HEK293 (cell line): ENCODE measurements around the gene PLIN5.
A peak's percentile ranks its signal among the peaks of the same experiment; 100 is the strongest.

Experiments
- HOXA7 ChIP-seq: sonication (generic); formaldehyde crosslinking; IDR thresholded peaks from 2 replicates; pipeline ENCODE4 v1.8.1; 2022; ENCODE audit warnings: missing genetic modification reagents, borderline replicate concordance
- KLF16 ChIP-seq: fragments of 450-650 bp; formaldehyde crosslinking; IDR thresholded peaks from 2 replicates; pipeline ENCODE4 v1.5.1; 2017; ENCODE audit warnings: missing biosample characterization, missing genetic modification characterization
- KLF7 ChIP-seq: fragments of 450-650 bp; formaldehyde crosslinking; IDR thresholded peaks from 2 replicates; pipeline ENCODE4 v1.5.1; 2016; ENCODE audit warnings: missing biosample characterization, missing genetic modification characterization, borderline replicate concordance
- KLF8 ChIP-seq: fragments of 450-650 bp; formaldehyde crosslinking; IDR thresholded peaks from 2 replicates; pipeline ENCODE4 v1.5.1; 2016; ENCODE audit warnings: missing biosample characterization, missing genetic modification characterization
- ZBTB17 ChIP-seq: fragments of 450-650 bp; formaldehyde crosslinking; IDR thresholded peaks from 2 replicates; pipeline ENCODE4 v1.5.1; 2016; ENCODE audit warnings: missing biosample characterization, missing genetic modification characterization
- ZEB2 ChIP-seq: fragments of 450-650 bp; formaldehyde crosslinking; IDR thresholded peaks from 2 replicates; pipeline ENCODE4 v1.5.1; 2016; ENCODE audit warnings: missing biosample characterization, missing genetic modification characterization
- ZFP69B ChIP-seq: fragments of 450-650 bp; formaldehyde crosslinking; IDR thresholded peaks from 2 replicates; pipeline ENCODE4 v1.5.1; 2016; ENCODE audit warnings: missing biosample characterization, missing genetic modification characterization
- ZNF292 ChIP-seq: fragments of 450-650 bp; formaldehyde crosslinking; IDR thresholded peaks from 2 replicates; pipeline ENCODE4 v1.5.1; 2016; ENCODE audit warnings: low read depth, missing biosample characterization, missing genetic modification characterization, borderline replicate concordance
- ZNF423 ChIP-seq: fragments of 450-650 bp; formaldehyde crosslinking; IDR thresholded peaks from 2 replicates; pipeline ENCODE4 v1.5.1; 2016; ENCODE audit warnings: missing biosample characterization, missing genetic modification characterization
- ZNF426 ChIP-seq: fragments of 450-650 bp; formaldehyde crosslinking; IDR thresholded peaks from 2 replicates; pipeline ENCODE4 v1.5.1; 2017; ENCODE audit warnings: missing biosample characterization, missing genetic modification characterization, mild to moderate bottlenecking, inconsistent platforms, moderate library complexity
- ZNF555 ChIP-seq: fragments of 450-650 bp; formaldehyde crosslinking; conservative IDR thresholded peaks from 2 replicates; pipeline ENCODE4 v1.5.1; 2017; ENCODE audit warnings: missing biosample characterization, mild to moderate bottlenecking, missing genetic modification characterization, inconsistent platforms
- ZNF558 ChIP-seq: fragments of 450-650 bp; formaldehyde crosslinking; IDR thresholded peaks from 2 replicates; pipeline ENCODE4 v1.5.1; 2016; ENCODE audit warnings: missing biosample characterization, missing genetic modification characterization
- ZNF561 ChIP-seq: fragments of 450-650 bp; IDR thresholded peaks from 2 replicates; pipeline ENCODE4 v1.5.1; 2018; ENCODE audit warnings: missing biosample characterization, missing genetic modification characterization, borderline replicate concordance
- ZNF585B ChIP-seq: fragments of 450-650 bp; formaldehyde crosslinking; IDR thresholded peaks from 2 replicates; pipeline ENCODE4 v1.5.1; 2016; ENCODE audit warnings: missing biosample characterization, missing genetic modification characterization
- ZNF600 ChIP-seq: fragments of 450-650 bp; formaldehyde crosslinking; IDR thresholded peaks from 2 replicates; pipeline ENCODE4 v1.5.1; 2016; ENCODE audit warnings: missing biosample characterization, missing genetic modification characterization
- ZNF610 ChIP-seq: fragments of 450-650 bp; formaldehyde crosslinking; IDR thresholded peaks from 2 replicates; pipeline ENCODE4 v1.5.1; 2016; ENCODE audit warnings: missing biosample characterization, missing genetic modification characterization, borderline replicate concordance
- ZNF658 ChIP-seq: fragments of 450-650 bp; formaldehyde crosslinking; IDR thresholded peaks from 2 replicates; pipeline ENCODE4; 2016; ENCODE audit warnings: missing biosample characterization, missing genetic modification characterization
- ZNF660 ChIP-seq: fragments of 450-650 bp; IDR thresholded peaks from 2 replicates; pipeline ENCODE4 v1.5.1; 2018; ENCODE audit warnings: missing biosample characterization, mild to moderate bottlenecking, missing genetic modification characterization
- ZNF664 ChIP-seq: fragments of 450-650 bp; formaldehyde crosslinking; IDR thresholded peaks from 2 replicates; pipeline ENCODE4 v1.5.1; 2016; ENCODE audit warnings: missing biosample characterization, missing genetic modification characterization
- ZNF791 ChIP-seq: fragments of 450-650 bp; formaldehyde crosslinking; IDR thresholded peaks from 2 replicates; pipeline ENCODE4 v1.5.1; 2016; ENCODE audit warnings: missing biosample characterization, missing genetic modification characterization
- ZNF792 ChIP-seq: fragments of 450-650 bp; formaldehyde crosslinking; IDR thresholded peaks from 2 replicates; pipeline ENCODE4 v1.5.1; 2016; ENCODE audit warnings: missing biosample characterization, missing genetic modification characterization
- ZNF837 ChIP-seq: fragments of 450-650 bp; formaldehyde crosslinking; IDR thresholded peaks from 2 replicates; pipeline ENCODE4 v1.5.1; 2016; ENCODE audit warnings: missing biosample characterization, missing genetic modification characterization
- TF ChIP-seq, protein P1 (sequence below): fragments of 450-650 bp; formaldehyde crosslinking; IDR thresholded peaks from 2 replicates; pipeline ENCODE4 v1.5.1; 2016; ENCODE audit warnings: missing biosample characterization, missing genetic modification characterization, low read depth
- TF ChIP-seq, protein P2 (sequence below): fragments of 450-650 bp; formaldehyde crosslinking; IDR thresholded peaks from 2 replicates; pipeline ENCODE4 v1.5.1; 2016; ENCODE audit warnings: missing biosample characterization, missing genetic modification characterization
- TF ChIP-seq, protein P3 (sequence below): fragments of 450-650 bp; formaldehyde crosslinking; IDR thresholded peaks from 2 replicates; pipeline ENCODE4 v1.5.1; 2016; ENCODE audit warnings: missing biosample characterization, missing genetic modification characterization, borderline replicate concordance
- TF ChIP-seq, protein P4 (sequence below): fragments of 450-650 bp; formaldehyde crosslinking; IDR thresholded peaks from 2 replicates; pipeline ENCODE4 v1.5.1; 2016; ENCODE audit warnings: missing biosample characterization, missing genetic modification characterization
- TF ChIP-seq, protein P5 (sequence below): fragments of 450-650 bp; formaldehyde crosslinking; IDR thresholded peaks from 2 replicates; pipeline ENCODE4 v1.5.1; 2016; ENCODE audit warnings: missing biosample characterization, missing genetic modification characterization
- TF ChIP-seq, protein P6 (sequence below): fragments of 450-650 bp; formaldehyde crosslinking; IDR thresholded peaks from 2 replicates; pipeline ENCODE4 v1.5.1; 2016; ENCODE audit warnings: missing biosample characterization, missing genetic modification characterization, low read depth

Gene PLIN5

DNA sequence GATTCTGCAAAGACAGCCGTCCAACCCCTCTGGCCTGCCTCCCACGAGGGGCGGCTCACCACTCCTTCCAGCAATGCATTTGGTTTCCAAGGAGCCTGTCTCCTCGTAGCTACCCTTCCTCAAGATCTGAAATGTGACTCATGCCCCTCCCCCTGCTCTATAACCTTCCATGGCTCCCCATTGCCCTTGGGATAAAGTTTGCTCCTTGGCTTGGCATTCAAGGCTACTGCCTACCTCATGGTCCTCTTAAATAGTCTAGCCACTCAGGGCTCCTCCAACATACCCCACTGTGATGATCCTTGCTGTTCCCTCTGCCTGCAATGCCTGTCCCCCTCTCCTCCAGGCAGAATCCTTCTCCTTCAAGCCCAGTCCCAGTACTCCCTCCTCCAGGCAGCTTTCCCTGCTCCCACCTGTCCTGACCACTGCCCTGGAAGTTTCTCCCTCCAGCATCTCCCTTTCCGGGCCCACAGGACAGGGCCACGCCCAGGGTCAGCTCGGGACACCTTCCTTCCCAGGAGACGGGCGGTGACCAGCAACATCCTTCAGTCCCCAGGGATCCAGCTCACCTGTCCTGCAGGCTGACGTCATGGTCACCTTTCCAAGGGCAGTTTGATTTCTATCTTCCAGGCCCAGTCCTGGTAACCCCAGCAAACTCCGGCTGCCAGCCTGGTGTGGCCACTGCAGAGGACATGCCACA is 43.7 kb upstream of the PLIN5 start (continued):
- TF ChIP-seq ZFP69B (0 out of 2 replicates have a peak, but pooled peaks have one; percentile 36), ZNF600 (peak; percentile 32; the same call in 1 of the 2 replicates), ZNF585B (tag by site-specific recombination) (no peak), KLF8 (tag by site-specific recombination) (peak; percentile 60; the same call in 1 of the 2 replicates), ZNF837 (no peak), ZNF660 (tag by site-specific recombination) (0 out of 2 replicates have a peak, but pooled peaks have one; percentile 51), ZNF555 (tag by site-specific recombination) (no peak), HOXA7 (no peak), ZNF423 (tag by site-specific recombination) (no peak), ZEB2 (tag by site-specific recombination) (peak; percentile 50; the same call in 1 of the 2 replicates), KLF7 (no peak), ZBTB17 (tag by site-specific recombination) (0 out of 2 replicates have a peak, but pooled peaks have one; percentile 30), KLF16 (tag by site-specific recombination) (no peak), ZNF658 (tag by site-specific recombination) (no peak), ZNF610 (tag by site-specific recombination) (no peak), ZNF292 (tag by site-specific recombination) (no peak), ZNF792 (no peak), ZNF791 (tag by site-specific recombination) (no peak), ZNF558 (tag by site-specific recombination) (no peak), ZNF426 (tag by site-specific recombination) (no peak), ZNF664 (tag by site-specific recombination) (peak; percentile 42; the same call in 1 of the 2 replicates), ZNF561 (tag by site-specific recombination) (no peak)
- TF ChIP-seq, protein P1, sequence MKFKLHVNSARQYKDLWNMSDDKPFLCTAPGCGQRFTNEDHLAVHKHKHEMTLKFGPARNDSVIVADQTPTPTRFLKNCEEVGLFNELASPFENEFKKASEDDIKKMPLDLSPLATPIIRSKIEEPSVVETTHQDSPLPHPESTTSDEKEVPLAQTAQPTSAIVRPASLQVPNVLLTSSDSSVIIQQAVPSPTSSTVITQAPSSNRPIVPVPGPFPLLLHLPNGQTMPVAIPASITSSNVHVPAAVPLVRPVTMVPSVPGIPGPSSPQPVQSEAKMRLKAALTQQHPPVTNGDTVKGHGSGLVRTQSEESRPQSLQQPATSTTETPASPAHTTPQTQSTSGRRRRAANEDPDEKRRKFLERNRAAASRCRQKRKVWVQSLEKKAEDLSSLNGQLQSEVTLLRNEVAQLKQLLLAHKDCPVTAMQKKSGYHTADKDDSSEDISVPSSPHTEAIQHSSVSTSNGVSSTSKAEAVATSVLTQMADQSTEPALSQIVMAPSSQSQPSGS (tag by site-specific recombination): 0 out of 2 replicates have a peak, but pooled peaks have one; percentile 7
- TF ChIP-seq, protein P2, sequence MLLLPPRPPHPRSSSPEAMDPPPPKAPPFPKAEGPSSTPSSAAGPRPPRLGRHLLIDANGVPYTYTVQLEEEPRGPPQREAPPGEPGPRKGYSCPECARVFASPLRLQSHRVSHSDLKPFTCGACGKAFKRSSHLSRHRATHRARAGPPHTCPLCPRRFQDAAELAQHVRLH (tag by site-specific recombination): peak; percentile 89
- TF ChIP-seq, protein P3, sequence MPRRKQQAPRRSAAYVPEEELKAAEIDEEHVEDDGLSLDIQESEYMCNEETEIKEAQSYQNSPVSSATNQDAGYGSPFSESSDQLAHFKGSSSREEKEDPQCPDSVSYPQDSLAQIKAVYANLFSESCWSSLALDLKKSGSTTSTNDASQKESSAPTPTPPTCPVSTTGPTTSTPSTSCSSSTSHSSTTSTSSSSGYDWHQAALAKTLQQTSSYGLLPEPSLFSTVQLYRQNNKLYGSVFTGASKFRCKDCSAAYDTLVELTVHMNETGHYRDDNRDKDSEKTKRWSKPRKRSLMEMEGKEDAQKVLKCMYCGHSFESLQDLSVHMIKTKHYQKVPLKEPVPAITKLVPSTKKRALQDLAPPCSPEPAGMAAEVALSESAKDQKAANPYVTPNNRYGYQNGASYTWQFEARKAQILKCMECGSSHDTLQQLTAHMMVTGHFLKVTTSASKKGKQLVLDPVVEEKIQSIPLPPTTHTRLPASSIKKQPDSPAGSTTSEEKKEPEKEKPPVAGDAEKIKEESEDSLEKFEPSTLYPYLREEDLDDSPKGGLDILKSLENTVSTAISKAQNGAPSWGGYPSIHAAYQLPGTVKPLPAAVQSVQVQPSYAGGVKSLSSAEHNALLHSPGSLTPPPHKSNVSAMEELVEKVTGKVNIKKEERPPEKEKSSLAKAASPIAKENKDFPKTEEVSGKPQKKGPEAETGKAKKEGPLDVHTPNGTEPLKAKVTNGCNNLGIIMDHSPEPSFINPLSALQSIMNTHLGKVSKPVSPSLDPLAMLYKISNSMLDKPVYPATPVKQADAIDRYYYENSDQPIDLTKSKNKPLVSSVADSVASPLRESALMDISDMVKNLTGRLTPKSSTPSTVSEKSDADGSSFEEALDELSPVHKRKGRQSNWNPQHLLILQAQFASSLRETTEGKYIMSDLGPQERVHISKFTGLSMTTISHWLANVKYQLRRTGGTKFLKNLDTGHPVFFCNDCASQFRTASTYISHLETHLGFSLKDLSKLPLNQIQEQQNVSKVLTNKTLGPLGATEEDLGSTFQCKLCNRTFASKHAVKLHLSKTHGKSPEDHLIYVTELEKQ (tag by site-specific recombination): no peak
- TF ChIP-seq, protein P4, sequence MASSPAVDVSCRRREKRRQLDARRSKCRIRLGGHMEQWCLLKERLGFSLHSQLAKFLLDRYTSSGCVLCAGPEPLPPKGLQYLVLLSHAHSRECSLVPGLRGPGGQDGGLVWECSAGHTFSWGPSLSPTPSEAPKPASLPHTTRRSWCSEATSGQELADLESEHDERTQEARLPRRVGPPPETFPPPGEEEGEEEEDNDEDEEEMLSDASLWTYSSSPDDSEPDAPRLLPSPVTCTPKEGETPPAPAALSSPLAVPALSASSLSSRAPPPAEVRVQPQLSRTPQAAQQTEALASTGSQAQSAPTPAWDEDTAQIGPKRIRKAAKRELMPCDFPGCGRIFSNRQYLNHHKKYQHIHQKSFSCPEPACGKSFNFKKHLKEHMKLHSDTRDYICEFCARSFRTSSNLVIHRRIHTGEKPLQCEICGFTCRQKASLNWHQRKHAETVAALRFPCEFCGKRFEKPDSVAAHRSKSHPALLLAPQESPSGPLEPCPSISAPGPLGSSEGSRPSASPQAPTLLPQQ (tag by site-specific recombination): no peak
- TF ChIP-seq, protein P5, sequence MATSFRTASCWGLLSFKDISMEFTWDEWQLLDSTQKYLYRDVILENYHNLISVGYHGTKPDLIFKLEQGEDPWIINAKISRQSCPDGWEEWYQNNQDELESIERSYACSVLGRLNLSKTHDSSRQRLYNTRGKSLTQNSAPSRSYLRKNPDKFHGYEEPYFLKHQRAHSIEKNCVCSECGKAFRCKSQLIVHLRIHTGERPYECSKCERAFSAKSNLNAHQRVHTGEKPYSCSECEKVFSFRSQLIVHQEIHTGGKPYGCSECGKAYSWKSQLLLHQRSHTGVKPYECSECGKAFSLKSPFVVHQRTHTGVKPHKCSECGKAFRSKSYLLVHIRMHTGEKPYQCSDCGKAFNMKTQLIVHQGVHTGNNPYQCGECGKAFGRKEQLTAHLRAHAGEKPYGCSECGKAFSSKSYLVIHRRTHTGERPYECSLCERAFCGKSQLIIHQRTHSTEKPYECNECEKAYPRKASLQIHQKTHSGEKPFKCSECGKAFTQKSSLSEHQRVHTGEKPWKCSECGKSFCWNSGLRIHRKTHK: no peak
- TF ChIP-seq, protein P6, sequence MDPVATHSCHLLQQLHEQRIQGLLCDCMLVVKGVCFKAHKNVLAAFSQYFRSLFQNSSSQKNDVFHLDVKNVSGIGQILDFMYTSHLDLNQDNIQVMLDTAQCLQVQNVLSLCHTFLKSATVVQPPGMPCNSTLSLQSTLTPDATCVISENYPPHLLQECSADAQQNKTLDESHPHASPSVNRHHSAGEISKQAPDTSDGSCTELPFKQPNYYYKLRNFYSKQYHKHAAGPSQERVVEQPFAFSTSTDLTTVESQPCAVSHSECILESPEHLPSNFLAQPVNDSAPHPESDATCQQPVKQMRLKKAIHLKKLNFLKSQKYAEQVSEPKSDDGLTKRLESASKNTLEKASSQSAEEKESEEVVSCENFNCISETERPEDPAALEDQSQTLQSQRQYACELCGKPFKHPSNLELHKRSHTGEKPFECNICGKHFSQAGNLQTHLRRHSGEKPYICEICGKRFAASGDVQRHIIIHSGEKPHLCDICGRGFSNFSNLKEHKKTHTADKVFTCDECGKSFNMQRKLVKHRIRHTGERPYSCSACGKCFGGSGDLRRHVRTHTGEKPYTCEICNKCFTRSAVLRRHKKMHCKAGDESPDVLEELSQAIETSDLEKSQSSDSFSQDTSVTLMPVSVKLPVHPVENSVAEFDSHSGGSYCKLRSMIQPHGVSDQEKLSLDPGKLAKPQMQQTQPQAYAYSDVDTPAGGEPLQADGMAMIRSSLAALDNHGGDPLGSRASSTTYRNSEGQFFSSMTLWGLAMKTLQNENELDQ: no peak
